ENCODE measurements around the gene ISLR. TPM values are rescaled to one million over a fixed set of nuclear protein-coding genes. Genes with fewer than 3 reads are reported as not detected.

Gene ISLR
- total and polyA plus RNA-seq, 2 of the 4 experiments (the other 2 are of a cell fraction) = under 0.01 to 0.79 TPM

DNA sequence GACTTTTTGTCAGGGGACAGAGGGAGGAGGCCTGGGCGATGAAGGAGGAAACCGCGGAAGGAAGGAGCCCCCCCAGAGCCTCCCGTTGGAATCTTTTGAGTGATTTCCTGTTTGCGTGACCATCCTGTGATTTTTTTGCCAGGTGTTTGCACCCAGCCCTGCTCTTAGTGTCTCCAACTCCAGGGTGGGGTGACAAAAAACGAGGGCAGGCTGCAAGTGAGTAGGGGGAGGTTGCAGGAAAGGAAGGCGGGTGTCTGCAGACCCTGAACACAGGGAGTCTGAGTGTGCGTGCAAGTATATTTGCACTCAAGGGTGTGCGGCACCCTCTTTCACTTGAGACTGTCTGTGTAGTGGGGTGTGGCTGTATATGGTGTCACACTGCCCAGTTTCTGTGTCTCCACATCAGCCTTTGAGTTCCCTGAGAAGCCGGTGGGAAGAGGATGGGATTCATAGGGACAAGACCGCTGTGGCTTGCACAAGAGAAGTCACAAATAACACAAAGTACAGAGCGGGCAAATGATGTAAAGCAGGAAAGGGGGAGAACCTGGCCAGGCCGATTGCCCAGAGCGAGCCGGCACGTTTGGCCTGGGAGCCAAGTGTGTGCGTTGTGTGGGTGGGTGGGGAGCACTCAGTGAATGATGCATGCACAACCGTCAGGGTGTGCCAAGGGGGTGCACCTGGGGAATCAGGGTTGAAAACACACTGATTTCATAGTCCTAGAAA, 36.5 kb upstream of the ISLR start:
- no peaks in the 10 kb centered on the region for H3K79me1 ChIP-seq (ENCODE audit: low read depth in 1 of 2, low read length in 2 of 2)
- H3K23ac ChIP-seq (ENCODE audit: low read depth, low read length) = no peak overlapping the region; the same call in 1 of the 2 replicates
- H3K4me2 ChIP-seq (ENCODE audit: low read depth, low read length) = peak overlapping the region; percentile 36; the same call in 1 of the 2 replicates
- H2BK15ac ChIP-seq (ENCODE audit: low read depth, low read length) = no peak overlapping the region
- CTCF ChIA-PET = no interaction called here
- H2BK5ac ChIP-seq (ENCODE audit: low read depth, low read length, poor library complexity, severe bottlenecking) = no peak overlapping the region
- no peak for TF ChIP-seq RCOR1 (IDR thresholded peaks at IDR 0.05; ENCODE audit: insufficient replicate concordance, low read length)
- TF ChIP-seq BHLHE40 (IDR thresholded peaks at IDR 0.05; ENCODE audit: low read depth, low read length) = no peak
- no peak for TF ChIP-seq CEBPB (IDR thresholded peaks at IDR 0.05; ENCODE audit: low read depth, low read length)
- no peak for TF ChIP-seq POLR2A (IDR thresholded peaks at IDR 0.05; ENCODE audit: low read depth, low read length)
- TF ChIP-seq CHD1 (IDR thresholded peaks at IDR 0.05; ENCODE audit: low read depth, low read length) = no peak
- TF ChIP-seq MAZ (IDR thresholded peaks at IDR 0.05; ENCODE audit: borderline replicate concordance, low read depth, low read length) = no peak
- H2BK120ac ChIP-seq (ENCODE audit: low read depth, low read length) = no peak overlapping the region
- no peak overlapping the region for H2AK9ac ChIP-seq (replicated peaks; ENCODE audit: low read depth, low read length, poor library complexity)
- H3K14ac ChIP-seq (replicated peaks; ENCODE audit: low read depth, low read length) = no peak overlapping the region
- no peak overlapping the region for H3K9ac ChIP-seq (ENCODE audit: low read depth, low read length)
- ATAC-seq (ENCODE audit: low read depth) = no peak
- H3K4me3 ChIP-seq (ENCODE audit: insufficient read depth, low read depth, low read length) = no peak overlapping the region; the same call in 1 of the 2 replicates
- DNase-seq = no peak
- H3K4ac ChIP-seq (ENCODE audit: low read depth, low read length) = no peak overlapping the region
- peak overlapping the region; percentile 48 for H2AFZ ChIP-seq (replicated peaks; ENCODE audit: low read length, poor library complexity)
- 30% methylated on average over 7 of the region's 18 CpGs; no CpG with 5 or more reads in 1 of the 2 experiments for WGBS, 2 experiments (ENCODE audit: extremely low coverage in 2 of 2, insufficient read length in 1 of 2)
- H4K8ac ChIP-seq (ENCODE audit: low read depth in 2 of 2, low read length in 2 of 2) = no peak overlapping the region
- H3K36me3 ChIP-seq (ENCODE audit: control insufficient read depth, insufficient read depth, low read length) = no peaks in the 10 kb centered on the region
- H3K9me1 ChIP-seq (ENCODE audit: insufficient read depth, low read length) = no peaks in the 10 kb centered on the region; the same call in none of the 2 replicates
- H3K27ac ChIP-seq (ENCODE audit: insufficient read depth, low read length) = no peak overlapping the region
- BruUV-seq (replicated peaks) = no TSS peak
- H3K9me3 ChIP-seq (ENCODE audit: control insufficient read depth, insufficient read depth, low read length) = peaks cover 8% of the 10 kb centered on the region
- no peak overlapping the region for H3K56ac ChIP-seq (ENCODE audit: extremely low read depth, insufficient read depth, low read length)
- no peak overlapping the region for H4K5ac ChIP-seq (ENCODE audit: low read depth, low read length)
- peaks cover 80% of the 10 kb centered on the region for H3K27me3 ChIP-seq (ENCODE audit: control insufficient read depth, insufficient read depth, low read length)
- in situ Hi-C loops (cut with MboI; ENCODE audit: low sequenced_read_pairs) (no loop called here), intact Hi-C loops (cut with micrococcal nuclease) (no loop called here), dilution Hi-C loops (cut with HindIII; ENCODE audit: low sequenced_read_pairs, unreplicated experiment) (no loop called here)
- no peak overlapping the region for H2BK20ac ChIP-seq (ENCODE audit: low read depth, low read length)
- H4K20me1 ChIP-seq (ENCODE audit: insufficient read depth, low read length) = peaks cover 15% of the 10 kb centered on the region; the same call in 1 of the 2 replicates
- H3K4me1 ChIP-seq (ENCODE audit: control insufficient read depth, insufficient read depth, low read length) = no peaks in the 10 kb centered on the region; the same call in 1 of the 2 replicates
- no peak overlapping the region for H2AK5ac ChIP-seq (ENCODE audit: low read depth, low read length)
- no peak overlapping the region for H3K18ac ChIP-seq (ENCODE audit: low read depth, low read length)
- POLR2A ChIA-PET (ENCODE audit: unreplicated experiment) = no interaction called here
- H4K91ac ChIP-seq (ENCODE audit: insufficient read depth, low read depth, low read length) = no peak overlapping the region
